K562 (cell line): Measurements from ENCODE around the gene C16orf96. TPM values are rescaled to one million over a fixed set of nuclear protein-coding genes. Genes with fewer than 3 reads are reported as not detected.

Experiments
- AFF1 ChIP-seq, 2 experiments: fragments of 450-650 bp; IDR thresholded peaks; 2 replicates each; pipeline ENCODE4 v1.6.1; 2018; ENCODE audit warnings: mild to moderate bottlenecking in 2 of 2, low read depth in 1 of 2; ENCODE audit not compliant: partially characterized antibody in 2 of 2
- GTF2B ChIP-seq: IDR thresholded peaks from 2 replicates; pipeline ENCODE4 v1.6.1; 2011; ENCODE audit not compliant: insufficient read length; ENCODE audit errors: extremely low read depth
- HBP1 ChIP-seq: fragments of 450-650 bp; formaldehyde crosslinking; IDR thresholded peaks from 2 replicates; pipeline ENCODE4 v1.4.0; 2022; ENCODE audit warnings: missing genetic modification characterization
- ZNF23 ChIP-seq: fragments of 250-450 bp; sonication (Bioruptor Pico); IDR thresholded peaks from 2 replicates; pipeline ENCODE4 v1.4.0; 2020; ENCODE audit warnings: mild to moderate bottlenecking
- ZNF24 ChIP-seq: fragments of 450-650 bp; IDR thresholded peaks from 2 replicates; pipeline ENCODE4 v1.6.1; 2016
- ZNF263 ChIP-seq: sonication (generic); formaldehyde crosslinking; IDR thresholded peaks from 2 replicates; pipeline ENCODE4 v1.8.0; 2022; ENCODE audit warnings: mild to moderate bottlenecking, missing genetic modification reagents, borderline replicate concordance
- ZNF280B ChIP-seq: fragments of 250-450 bp; sonication (Bioruptor Pico); IDR thresholded peaks from 2 replicates; pipeline ENCODE4 v1.5.1; 2021; ENCODE audit warnings: mild to moderate bottlenecking
- polyA plus RNA-seq, 8 experiments: library from polyadenylated mRNA; depleted of rRNA in 4 of 8; stranded (reverse) in 5 of 8; unstranded in 3 of 8; fragments of >200 nt; fragmentation: Nextera tagmentation in 2 of 8; fragmentation: Illumina TruSeq in 1 of 8; extraction: Ambion mirVana in 2 of 8; extraction: Trizol in 1 of 8; gene quantifications; 2 replicates each; pipeline versions ENCODE4 v1.2.1 to v1.2.3, GENCODE V29; 2011 to 2014; ENCODE audit warnings: inconsistent platforms in 1 of 8, missing spikeins in 1 of 8
- total RNA-seq, 7 experiments: library from RNA; depleted of rRNA in 6 of 7; stranded (reverse); fragments of >200 nt in 6 of 7; fragmentation: Illumina TruSeq in 2 of 7; extraction: Trizol in 2 of 7; gene quantifications; 2 replicates each; pipeline versions ENCODE4 v1.2.1 to v1.2.3, GENCODE V29; 2011 to 2021; ENCODE audit warnings: low replicate concordance in 1 of 7

Gene C16orf96
- total and polyA plus RNA-seq, 9 of the 15 experiments (the other 6 are each of a cell fraction or from before 2014, with no cell fraction given), result not detected

- TF ChIP-seq ZNF280B (no peak), ZNF24 (no peak), ZNF263 (CRISPR knock-in tag) (no peak), HBP1 (CRISPR knock-in tag) (no peak), GTF2B (no peak), ZNF23 (CRISPR knock-in tag) (no peak), AFF1 (IDR thresholded peaks at IDR 0.05; ENCODE audit: low read depth in 1 of 2, partially characterized antibody in 2 of 2) (no peak)
Observed at GRCh38 chr16:4583906-4584305, 27.8 kb downstream of the C16orf96 start (continued).
